Subcutaneous adipose tissue (tissue), 4 donors: ENCODE data around the gene FRMD4A. TPM values are rescaled to one million over a fixed set of nuclear protein-coding genes. Genes with fewer than 3 reads are reported as not detected.

Source experiments
- CTCF ChIP-seq: fragments of 450-650 bp; IDR thresholded peaks from one replicate; pipeline ENCODE4 v1.5.1; 2016; ENCODE audit warnings: low read depth, mild to moderate bottlenecking, control low read depth, antibody characterized with exemption, moderate library complexity
- total RNA-seq, 4 donors: library from RNA; depleted of rRNA; stranded (reverse); fragments of >200 nt; gene quantifications; one replicate each; pipeline ENCODE4 v1.1.0, GENCODE V29; 2016

The FRMD4A gene
- total RNA-seq, 4 donors from 2014 or later = 70.0 to 206 (median 81.4) TPM

GRCh38 chr10:13993673-13994089, 337.0 kb downstream of the FRMD4A start:
- TF ChIP-seq CTCF = no peak

- TF ChIP-seq CTCF = no peak
These were observed 337.6 kb downstream of the FRMD4A start for GRCh38 chr10:13993169-13993568.

DNA sequence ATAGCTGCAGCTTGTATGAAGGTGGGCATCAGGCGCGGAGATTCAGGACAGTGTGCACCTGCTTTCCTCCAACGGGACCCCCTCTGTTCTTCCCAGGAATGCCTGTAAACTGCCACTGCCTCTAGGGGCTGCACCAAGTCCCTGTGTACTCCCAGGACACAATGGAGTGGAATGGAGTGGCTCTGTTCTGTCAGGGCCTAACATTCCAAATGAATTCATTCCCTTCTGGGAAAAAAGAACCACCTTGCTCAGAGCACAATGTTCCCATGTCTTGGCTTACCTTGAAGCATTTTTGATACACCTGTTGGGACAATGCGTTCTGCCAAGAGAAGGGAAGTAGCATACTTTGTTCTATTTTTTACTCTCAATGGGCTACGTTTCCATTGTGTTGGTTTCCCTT, 339.4 kb downstream of the FRMD4A start:
- TF ChIP-seq CTCF = no peak

- TF ChIP-seq CTCF = no peak
These were observed 339.8 kb downstream of the FRMD4A start for GRCh38 chr10:13990946-13991345.

DNA sequence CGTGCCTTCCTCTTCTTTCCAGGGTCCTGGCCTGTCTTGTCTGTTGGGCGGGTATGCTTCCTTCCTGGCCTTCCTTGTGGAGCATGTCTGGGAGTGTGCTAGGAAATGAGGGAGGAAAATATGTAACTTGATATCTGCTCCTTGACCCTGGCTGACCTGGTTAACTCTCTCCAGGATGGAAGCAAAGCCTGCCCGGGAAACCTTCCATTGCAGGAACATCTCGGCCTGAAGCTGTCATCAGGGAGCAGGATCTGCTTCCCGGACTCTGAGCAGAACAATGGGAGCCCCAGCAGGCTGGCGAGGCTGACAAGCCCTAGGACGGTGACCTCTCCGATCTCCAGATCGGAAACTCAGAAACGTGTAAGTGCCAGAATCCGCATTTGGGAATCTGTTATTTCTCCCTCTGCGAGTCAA, 340.3 kb downstream of the FRMD4A start:
- TF ChIP-seq CTCF = no peak

DNA sequence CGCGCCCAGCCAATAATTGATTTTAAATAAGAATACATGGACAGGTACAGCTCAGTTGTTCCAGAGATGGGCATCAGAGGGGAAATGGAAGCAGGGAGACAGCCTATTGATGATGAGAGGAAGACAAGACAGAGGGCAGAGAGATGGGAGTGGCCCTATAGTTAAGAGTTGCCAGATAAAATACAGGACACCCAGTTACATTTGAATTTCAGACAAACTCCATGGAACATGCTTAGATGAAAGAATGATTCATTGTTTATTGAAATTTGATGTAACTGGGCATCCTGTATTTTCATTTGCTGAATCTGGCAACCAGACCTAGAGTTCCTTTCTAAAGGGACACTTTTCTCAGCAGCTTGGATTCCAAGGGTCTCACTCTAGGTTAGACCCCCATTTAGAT, 341.1 kb downstream of the FRMD4A start:
- no peak for TF ChIP-seq CTCF

DNA sequence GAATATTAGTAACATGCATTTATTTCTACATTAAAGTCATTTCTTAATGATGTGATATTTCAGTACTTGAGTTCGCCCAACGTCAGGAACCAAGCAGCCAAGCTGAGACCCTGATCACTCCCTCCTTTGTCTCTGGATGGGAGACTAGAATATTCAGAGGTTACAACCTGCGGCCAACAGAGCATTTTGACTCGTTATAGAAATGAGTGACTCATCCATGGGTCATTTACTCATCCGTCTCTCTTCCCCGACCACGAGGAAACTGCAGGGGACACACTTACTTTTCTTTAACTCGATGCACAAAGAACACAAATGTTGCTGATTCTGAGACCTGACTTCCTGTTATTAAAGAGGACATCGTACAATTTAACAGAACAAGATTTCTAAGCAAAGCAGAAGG, 343.3 kb downstream of the FRMD4A start:
- no peak for TF ChIP-seq CTCF

- no peak for TF ChIP-seq CTCF
These were observed 346.0 kb downstream of the FRMD4A start for GRCh38 chr10:13984647-13985155.
